ENCODE data around the gene NPPA. TPM values are rescaled to one million over a fixed set of nuclear protein-coding genes. Genes with fewer than 3 reads are reported as not detected.
"Not testable (repeated sequence)": the region's sequence is repeated elsewhere in the genome, so short reads cannot be mapped to it uniquely, and the experiment has no call there.

Gene NPPA
- total and polyA plus RNA-seq, 2 donors, result 0.80 to 5.9 TPM

- WGBS, result under 1% methylated on average over 72 of the region's 72 CpGs
- Histone ChIP-seq H3K27me3 (ENCODE audit: control insufficient read depth in 2 of 2, insufficient read depth in 1 of 2, low read length in 1 of 2) (no peaks in the 10 kb centered on the region), H3K36me3 (ENCODE audit: control insufficient read depth in 2 of 2, insufficient read depth in 2 of 2, low read length in 1 of 2) (peaks cover 7 to 30% of the 10 kb centered on the region in 2 donors), H3K4me3 (ENCODE audit: low read length in 2 of 2) (peak within 1 kb of the TSS; percentile 66 to 69), H3K4me1 (ENCODE audit: control insufficient read depth in 2 of 2, insufficient read depth in 2 of 2, low read length in 2 of 2) (peaks cover 28 to 42% of the 10 kb centered on the region in 2 donors), H3K27ac (ENCODE audit: low read depth in 1 of 2, low read length in 1 of 2) (peak within 1 kb of the TSS; percentile 91 to 94), H3K9me3 (ENCODE audit: control insufficient read depth in 2 of 2, insufficient read depth in 1 of 2, low read length in 1 of 2) (no peaks in the 10 kb centered on the region)
- peak; percentile 89 to 99 (median 95) for DNase-seq (ENCODE audit: low read depth in 6 of 9, low spot score in 9 of 9)
These were observed 41.9 kb downstream of the NPPA start, which contains the start of the genes CLCN6 and MTHFR for GRCh38 chr1:11805422-11806306. CLCN6 (plus strand) TSS chr1:11806191; CDS start chr1:11806263, 72 bp downstream. MTHFR (minus strand) TSS chr1:11805964; CDS start chr1:11803116, 2,848 bp downstream.

GRCh38 chr1:11804666-11805421, 42.7 kb downstream of the NPPA start:
- 16% methylated on average over 17 of the region's 17 CpGs for WGBS
- no peaks in the 10 kb centered on the region for H3K9me3 ChIP-seq (ENCODE audit: control insufficient read depth in 2 of 2, insufficient read depth in 1 of 2, low read length in 1 of 2)
- peak overlapping the region; percentile 83 to 94 for H3K27ac ChIP-seq (ENCODE audit: low read depth in 1 of 2, low read length in 1 of 2)
- H3K4me3 ChIP-seq (ENCODE audit: low read length in 2 of 2), result peak overlapping the region; percentile 66 to 69
- no peaks in the 10 kb centered on the region for H3K27me3 ChIP-seq (ENCODE audit: control insufficient read depth in 2 of 2, insufficient read depth in 1 of 2, low read length in 1 of 2)
- peaks cover 28 to 42% of the 10 kb centered on the region in 2 donors for H3K4me1 ChIP-seq (ENCODE audit: control insufficient read depth in 2 of 2, insufficient read depth in 2 of 2, low read length in 2 of 2)
- peak in 1 of 9 donors; percentile 23 for DNase-seq (ENCODE audit: low read depth in 6 of 9, low spot score in 9 of 9)
- H3K36me3 ChIP-seq (ENCODE audit: control insufficient read depth in 2 of 2, insufficient read depth in 2 of 2, low read length in 1 of 2), result peaks cover 16 to 32% of the 10 kb centered on the region in 2 donors

- Histone ChIP-seq H3K4me1 (ENCODE audit: control insufficient read depth in 2 of 2, insufficient read depth in 2 of 2, low read length in 2 of 2) (peaks cover 28 to 42% of the 10 kb centered on the region in 2 donors), H3K27ac (ENCODE audit: low read depth in 1 of 2, low read length in 1 of 2) (peak overlapping the region; percentile 73 to 85), H3K36me3 (ENCODE audit: control insufficient read depth in 2 of 2, insufficient read depth in 2 of 2, low read length in 1 of 2) (peaks cover 16 to 36% of the 10 kb centered on the region in 2 donors)
- DNase-seq (ENCODE audit: low read depth in 6 of 9, low spot score in 9 of 9); H3K9me3 ChIP-seq (ENCODE audit: control insufficient read depth in 2 of 2, insufficient read depth in 1 of 2, low read length in 1 of 2); H3K4me3 ChIP-seq (ENCODE audit: low read length in 2 of 2); H3K27me3 ChIP-seq (ENCODE audit: control insufficient read depth in 2 of 2, insufficient read depth in 1 of 2, low read length in 1 of 2): not testable (repeated sequence)
- WGBS, result 85% methylated on average over 9 of the region's 9 CpGs
These were observed 43.5 kb downstream of the NPPA start for GRCh38 chr1:11803924-11804665.

- Histone ChIP-seq H3K9me3 (ENCODE audit: control insufficient read depth in 2 of 2, insufficient read depth in 1 of 2, low read length in 1 of 2) (no peaks in the 10 kb centered on the region), H3K4me3 (ENCODE audit: low read length in 2 of 2) (peak overlapping the region; percentile 41 to 47), H3K4me1 (ENCODE audit: control insufficient read depth in 2 of 2, insufficient read depth in 2 of 2, low read length in 2 of 2) (peaks cover 28 to 42% of the 10 kb centered on the region in 2 donors), H3K36me3 (ENCODE audit: control insufficient read depth in 2 of 2, insufficient read depth in 2 of 2, low read length in 1 of 2) (peaks cover 16 to 38% of the 10 kb centered on the region in 2 donors), H3K27me3 (ENCODE audit: control insufficient read depth in 2 of 2, insufficient read depth in 1 of 2, low read length in 1 of 2) (no peaks in the 10 kb centered on the region), H3K27ac (ENCODE audit: low read depth in 1 of 2, low read length in 1 of 2) (peak overlapping the region; percentile 73 to 85)
- WGBS, result 31% methylated on average over 28 of the region's 28 CpGs
- peak; percentile 45 to 91 (median 74) for DNase-seq (ENCODE audit: low read depth in 6 of 9, low spot score in 9 of 9)
These were observed 44.4 kb downstream of the NPPA start for GRCh38 chr1:11802973-11803885.

- Histone ChIP-seq H3K27ac (ENCODE audit: low read depth in 1 of 2, low read length in 1 of 2) (peak overlapping the region in 1 of 2 donors; percentile 85), H3K36me3 (ENCODE audit: control insufficient read depth in 2 of 2, insufficient read depth in 2 of 2, low read length in 1 of 2) (peaks cover 18 to 37% of the 10 kb centered on the region in 2 donors), H3K4me3 (ENCODE audit: low read length in 2 of 2) (peak overlapping the region in 1 of 2 donors; percentile 47), H3K4me1 (ENCODE audit: control insufficient read depth in 2 of 2, insufficient read depth in 2 of 2, low read length in 2 of 2) (peaks cover 28 to 42% of the 10 kb centered on the region in 2 donors), H3K27me3 (ENCODE audit: control insufficient read depth in 2 of 2, insufficient read depth in 1 of 2, low read length in 1 of 2) (no peaks in the 10 kb centered on the region), H3K9me3 (ENCODE audit: control insufficient read depth in 2 of 2, insufficient read depth in 1 of 2, low read length in 1 of 2) (no peaks in the 10 kb centered on the region)
- DNase-seq (ENCODE audit: low read depth in 6 of 9, low spot score in 9 of 9), result no peak
- 66% methylated on average over 6 of the region's 6 CpGs for WGBS
These were observed 45.0 kb downstream of the NPPA start for GRCh38 chr1:11802616-11802972.

- H3K27ac ChIP-seq (ENCODE audit: low read depth in 1 of 2, low read length in 1 of 2), result no peak overlapping the region
- H3K4me1 ChIP-seq (ENCODE audit: control insufficient read depth in 2 of 2, insufficient read depth in 2 of 2, low read length in 2 of 2), result peaks cover 23 to 31% of the 10 kb centered on the region in 2 donors
- H3K4me3 ChIP-seq (ENCODE audit: low read length in 2 of 2), result no peak overlapping the region
- no peak for DNase-seq (ENCODE audit: low read depth in 6 of 9, low spot score in 9 of 9)
- 98% methylated on average over 21 of the region's 21 CpGs for WGBS
- H3K36me3 ChIP-seq (ENCODE audit: control insufficient read depth in 2 of 2, insufficient read depth in 2 of 2, low read length in 1 of 2), result peaks cover 24 to 38% of the 10 kb centered on the region in 2 donors
- no peaks in the 10 kb centered on the region for H3K9me3 ChIP-seq (ENCODE audit: control insufficient read depth in 2 of 2, insufficient read depth in 1 of 2, low read length in 1 of 2)
- H3K27me3 ChIP-seq (ENCODE audit: control insufficient read depth in 2 of 2, insufficient read depth in 1 of 2, low read length in 1 of 2), result no peaks in the 10 kb centered on the region
These were observed 46.7 kb downstream of the NPPA start for GRCh38 chr1:11800756-11801433.

GRCh38 chr1:11800391-11800755, 47.2 kb downstream of the NPPA start:
- no peak overlapping the region for H3K4me3 ChIP-seq (ENCODE audit: low read length in 2 of 2)
- H3K9me3 ChIP-seq (ENCODE audit: control insufficient read depth in 2 of 2, insufficient read depth in 1 of 2, low read length in 1 of 2), result no peaks in the 10 kb centered on the region
- peaks cover 23 to 30% of the 10 kb centered on the region in 2 donors for H3K4me1 ChIP-seq (ENCODE audit: control insufficient read depth in 2 of 2, insufficient read depth in 2 of 2, low read length in 2 of 2)
- H3K36me3 ChIP-seq (ENCODE audit: control insufficient read depth in 2 of 2, insufficient read depth in 2 of 2, low read length in 1 of 2), result peaks cover 29 to 43% of the 10 kb centered on the region in 2 donors
- H3K27ac ChIP-seq (ENCODE audit: low read depth in 1 of 2, low read length in 1 of 2), result no peak overlapping the region
- H3K27me3 ChIP-seq (ENCODE audit: control insufficient read depth in 2 of 2, insufficient read depth in 1 of 2, low read length in 1 of 2), result no peaks in the 10 kb centered on the region
- WGBS, result 97% methylated on average over 8 of the region's 8 CpGs
- DNase-seq (ENCODE audit: low read depth in 6 of 9, low spot score in 9 of 9), result no peak

Data from thymus (tissue), 11 donors.